Hematopoietic multipotent progenitor cell treated with erythropoietin and hydrocortisone succinate and interleukin-3 and kit ligand, for 8 days (in vitro differentiated cells): ENCODE measurements around the gene RAMP3.
"Not testable (repeated sequence)": the region's sequence is repeated elsewhere in the genome, so short reads cannot be mapped to it uniquely, and the experiment has no call there.

Source experiments
- DNase-seq: peaks from one replicate; pipeline ENCODE4 v3.0.0-alpha.2; 2015

The RAMP3 gene

DNA sequence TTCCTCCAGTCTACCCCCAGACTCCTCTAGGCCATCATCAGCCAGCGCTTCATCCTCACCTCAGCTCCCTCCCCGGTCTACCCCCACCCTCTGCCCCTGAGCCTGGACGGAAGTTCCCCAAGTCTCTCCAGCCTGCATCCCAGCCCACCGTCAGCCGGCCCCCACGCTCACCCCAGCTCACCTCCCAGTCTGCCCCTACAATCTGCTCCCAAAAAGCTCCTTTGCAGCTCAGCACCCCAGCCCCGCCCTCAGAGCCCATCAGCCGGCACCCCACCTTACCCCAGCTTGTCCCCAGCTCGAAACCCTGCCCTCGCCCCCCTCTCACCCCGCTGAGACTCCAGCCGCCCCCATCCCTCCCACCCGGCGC is 322 bp upstream of the RAMP3 start:
- DNase-seq: no peak

DNA sequence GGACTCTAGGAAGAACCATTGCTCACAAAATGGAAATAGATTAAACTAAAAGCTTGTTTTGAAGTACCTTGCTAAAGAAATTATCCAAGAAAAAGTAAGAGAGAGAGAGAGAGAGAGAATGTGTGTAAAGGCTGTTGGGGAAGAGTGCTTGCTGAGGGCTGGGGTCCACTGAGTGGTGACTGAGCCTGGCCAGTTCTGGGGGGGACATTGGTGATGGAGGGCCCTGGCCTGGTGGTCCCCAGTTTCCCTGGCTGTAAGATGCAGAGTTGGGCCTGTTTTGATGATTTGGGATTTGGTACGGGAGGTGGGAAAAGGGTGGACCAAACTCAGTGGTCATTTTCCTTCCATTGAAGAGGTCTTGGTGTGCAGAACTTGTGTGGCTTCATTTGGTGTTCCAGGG is 880 bp downstream of the RAMP3 start:
- DNase-seq: no peak

DNA sequence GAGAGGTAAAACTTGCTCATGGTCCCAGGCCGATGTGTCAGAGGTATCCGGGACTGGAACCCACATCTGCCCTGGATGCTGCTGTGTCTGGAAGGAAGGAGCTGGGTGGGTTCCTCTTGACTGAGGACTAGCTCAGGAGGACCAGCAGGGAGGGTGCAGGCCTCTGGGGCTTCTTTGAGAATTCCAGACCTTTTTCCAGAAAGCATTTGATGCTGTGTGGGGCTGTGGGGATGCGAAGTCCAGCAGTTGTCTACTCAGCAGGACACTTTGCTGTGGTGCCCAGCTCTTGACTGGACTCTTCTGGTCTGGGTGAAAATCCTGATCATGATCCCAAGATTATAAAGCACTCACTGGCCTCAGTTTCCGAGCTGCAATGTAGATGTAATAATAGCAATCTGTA is 1.7 kb downstream of the RAMP3 start:
- no peak for DNase-seq

DNA sequence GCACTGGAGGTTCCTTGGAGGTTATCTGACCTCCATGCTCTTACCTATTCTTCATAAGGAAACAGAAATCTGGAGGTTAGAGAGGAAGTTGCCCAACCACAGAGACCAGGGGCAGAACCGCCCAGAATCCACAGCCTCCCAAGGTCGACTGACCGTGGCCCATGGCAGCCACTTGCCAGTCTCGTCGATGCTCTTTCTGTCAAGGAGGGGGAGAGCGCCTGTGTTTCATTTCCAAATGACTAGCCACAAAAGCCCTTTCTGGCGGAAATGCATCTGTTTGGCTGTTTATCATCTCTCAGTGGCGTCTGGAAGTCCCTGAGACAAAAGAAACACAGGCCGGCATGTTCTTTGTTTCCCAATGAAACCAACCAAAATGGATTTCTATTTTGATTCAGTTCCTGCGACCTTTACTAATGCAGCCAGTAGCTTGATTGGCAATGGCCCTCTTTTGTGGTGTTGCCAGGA is 2.9 kb downstream of the RAMP3 start:
- no peak for DNase-seq

DNA sequence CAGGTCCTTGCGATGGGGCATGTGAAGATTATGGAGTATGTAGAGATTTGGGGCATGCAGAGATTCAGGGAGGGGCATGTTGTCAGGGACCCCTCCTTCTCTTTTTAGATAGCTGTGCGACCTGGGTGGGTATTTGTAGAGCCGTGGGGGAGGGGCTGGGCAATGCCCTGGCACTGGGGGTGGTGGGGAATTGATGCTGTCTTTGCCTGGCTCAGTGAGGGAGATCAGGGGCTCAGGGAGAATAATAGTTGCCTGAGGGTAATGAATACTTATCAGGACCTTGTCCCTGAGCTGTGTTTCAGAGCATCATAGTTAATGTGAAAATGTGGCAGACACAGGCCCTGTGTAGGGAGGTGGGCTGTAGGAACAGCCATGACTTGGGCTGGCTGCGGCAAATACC is 3.5 kb downstream of the RAMP3 start:
- no peak for DNase-seq

DNA sequence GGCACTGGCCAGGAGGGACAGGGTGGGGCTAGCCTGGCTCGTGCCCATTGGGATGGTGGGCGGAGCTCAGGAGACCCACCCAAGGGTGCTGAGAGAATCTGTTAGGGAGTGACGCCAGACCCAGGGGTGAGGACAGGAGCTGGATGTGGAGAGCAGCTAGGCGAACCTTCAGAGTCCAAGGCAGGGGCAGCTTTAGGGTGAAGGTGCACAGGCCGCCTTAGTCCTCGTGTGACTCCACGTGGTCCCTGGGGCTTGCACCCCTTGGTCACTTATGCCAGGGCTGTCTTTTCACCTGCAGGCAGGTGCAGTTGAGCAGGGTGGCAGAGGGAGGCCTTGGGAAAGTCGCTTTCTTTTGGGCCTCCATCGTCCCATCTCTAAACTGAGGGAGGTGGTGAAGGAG is 4.3 kb downstream of the RAMP3 start:
- DNase-seq: no peak

DNA sequence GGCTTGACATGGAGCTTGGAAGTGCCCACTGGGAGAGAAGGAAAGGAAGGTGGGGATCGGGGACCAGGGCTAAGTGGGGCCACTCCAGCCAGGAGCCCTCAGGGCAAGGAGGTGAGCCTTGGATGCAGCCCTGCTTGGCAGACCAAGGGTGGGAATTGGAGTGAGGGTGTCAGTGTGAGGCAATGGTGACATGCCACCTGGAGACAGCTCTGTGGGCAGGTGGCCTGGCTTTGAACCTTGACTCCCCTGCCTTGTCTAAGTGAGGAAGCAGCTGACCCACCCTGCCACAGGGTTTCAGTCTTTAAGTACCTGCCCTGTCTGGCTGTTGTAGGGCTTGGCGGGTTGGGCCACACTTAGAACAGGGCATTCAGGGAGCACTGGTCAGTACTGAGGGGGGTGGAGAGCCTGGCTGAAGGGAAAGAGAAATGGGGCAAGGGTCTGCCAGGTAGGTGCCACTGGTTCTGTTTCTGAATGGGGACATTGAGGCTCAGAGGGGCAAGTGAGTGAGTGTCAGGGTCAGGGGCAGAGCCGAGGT is 4.8 kb downstream of the RAMP3 start:
- no peak for DNase-seq

DNA sequence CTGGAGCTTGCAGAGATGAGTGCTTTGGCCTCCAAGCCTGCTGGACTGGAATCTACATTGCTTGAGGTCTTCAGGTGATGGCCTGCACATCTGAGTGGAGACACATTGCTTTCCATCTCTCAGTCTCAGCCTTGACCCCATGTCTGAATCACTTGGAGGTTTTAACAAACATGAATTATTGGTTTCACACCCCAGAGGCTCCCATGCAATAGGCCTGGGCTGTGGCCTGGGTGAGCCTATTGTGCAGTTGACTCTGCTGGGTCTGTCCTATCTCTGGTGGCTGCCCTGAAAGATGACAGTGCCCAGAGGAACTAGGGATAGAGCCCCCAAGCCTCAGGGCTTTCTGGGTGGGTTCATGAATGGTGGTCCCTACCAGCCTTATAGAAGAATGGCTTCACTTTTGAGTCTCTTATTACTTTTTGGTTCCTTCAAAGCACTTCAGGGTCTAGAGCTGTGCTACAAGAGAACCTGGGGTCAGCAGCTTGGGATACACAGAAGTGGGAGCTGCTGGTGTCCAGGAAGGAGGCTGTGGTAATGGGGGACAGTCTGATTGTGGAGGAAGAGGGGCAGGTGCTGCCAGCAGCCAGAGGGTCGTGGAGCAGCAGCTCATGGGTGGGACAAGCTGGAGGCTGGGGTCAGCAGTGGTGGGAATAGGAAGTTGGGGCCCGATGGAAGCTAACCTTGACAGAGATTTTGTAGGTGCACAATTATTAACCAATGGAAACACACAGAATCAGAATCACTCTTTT is 5.5 kb downstream of the RAMP3 start:
- DNase-seq: no peak

DNA sequence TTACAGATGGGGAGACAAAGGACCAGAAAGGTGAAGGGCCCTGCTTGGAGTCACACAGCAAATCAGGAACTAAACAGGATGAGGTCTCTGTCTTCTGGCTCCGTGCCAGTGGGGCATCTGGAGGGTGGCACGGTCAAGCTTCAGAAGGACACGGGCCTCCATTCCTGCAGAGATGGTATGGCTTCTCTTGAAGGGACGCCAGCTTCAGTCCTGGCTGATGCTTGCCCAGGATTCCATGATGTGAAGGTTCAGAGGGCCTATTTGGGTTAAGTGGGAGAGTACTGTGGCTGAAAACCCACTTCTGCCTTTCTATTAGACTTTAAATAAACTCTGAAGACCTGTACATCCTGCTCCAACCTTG is 6.1 kb downstream of the RAMP3 start:
- DNase-seq: no peak

DNA sequence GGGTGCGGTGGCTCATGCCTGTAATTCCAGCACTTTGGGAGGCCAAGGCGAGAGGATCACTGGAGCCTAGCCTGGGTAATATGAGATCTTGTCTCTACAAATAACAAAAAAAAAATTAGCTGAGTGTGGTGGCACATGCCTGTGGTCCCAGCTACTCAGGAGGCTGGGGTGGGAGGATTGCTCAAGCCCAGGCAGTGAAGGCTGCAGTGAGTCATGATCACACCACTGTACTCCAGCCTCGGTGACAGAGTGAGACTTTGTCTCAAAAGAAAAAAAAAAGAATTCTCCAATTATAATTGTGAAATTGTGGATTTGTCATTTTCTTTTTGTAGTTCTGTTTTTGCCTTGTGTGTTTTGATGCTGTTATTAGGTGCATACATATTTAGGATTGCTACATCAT is 6.7 kb downstream of the RAMP3 start:
- not testable (repeated sequence) for DNase-seq

DNA sequence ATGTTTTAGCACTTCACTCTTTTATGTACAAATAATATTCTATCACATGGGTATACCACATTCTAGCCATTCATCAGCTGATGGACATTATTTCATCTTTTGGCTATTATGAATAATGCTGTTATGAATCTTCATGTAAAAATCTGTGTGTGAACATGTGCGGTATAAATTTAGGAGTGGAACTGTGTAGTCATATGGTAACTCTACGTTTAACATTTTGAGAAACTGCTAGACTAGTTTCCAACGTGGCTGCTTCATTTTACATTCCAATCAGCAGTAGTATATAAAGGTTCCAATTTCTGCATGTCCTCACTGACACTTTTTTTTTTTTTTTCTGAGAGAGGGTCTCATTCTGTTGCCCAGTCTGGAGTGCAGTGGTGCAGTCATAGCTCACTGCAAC is 8.3 kb downstream of the RAMP3 start:
- DNase-seq: no peak

DNA sequence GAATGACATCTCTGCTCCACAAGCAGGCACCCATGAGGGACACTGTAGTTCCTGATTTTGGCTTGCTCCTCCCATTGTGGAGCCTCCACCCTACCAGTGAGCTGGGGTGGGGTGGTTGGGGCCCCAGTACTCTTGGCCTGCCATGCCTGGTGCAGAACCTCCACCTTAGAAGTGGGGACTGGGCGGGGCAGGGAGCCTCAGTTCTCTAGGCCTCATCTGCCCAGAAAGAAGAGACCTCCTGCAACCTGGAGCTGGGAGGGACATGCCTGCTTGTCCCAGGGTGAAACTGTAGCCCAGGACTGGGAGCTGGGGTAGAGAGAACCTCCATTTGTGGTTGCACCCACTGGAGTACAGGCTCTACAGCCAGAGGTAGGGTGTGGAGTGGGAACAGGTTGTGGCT is 14.4 kb downstream of the RAMP3 start:
- no peak for DNase-seq

DNA sequence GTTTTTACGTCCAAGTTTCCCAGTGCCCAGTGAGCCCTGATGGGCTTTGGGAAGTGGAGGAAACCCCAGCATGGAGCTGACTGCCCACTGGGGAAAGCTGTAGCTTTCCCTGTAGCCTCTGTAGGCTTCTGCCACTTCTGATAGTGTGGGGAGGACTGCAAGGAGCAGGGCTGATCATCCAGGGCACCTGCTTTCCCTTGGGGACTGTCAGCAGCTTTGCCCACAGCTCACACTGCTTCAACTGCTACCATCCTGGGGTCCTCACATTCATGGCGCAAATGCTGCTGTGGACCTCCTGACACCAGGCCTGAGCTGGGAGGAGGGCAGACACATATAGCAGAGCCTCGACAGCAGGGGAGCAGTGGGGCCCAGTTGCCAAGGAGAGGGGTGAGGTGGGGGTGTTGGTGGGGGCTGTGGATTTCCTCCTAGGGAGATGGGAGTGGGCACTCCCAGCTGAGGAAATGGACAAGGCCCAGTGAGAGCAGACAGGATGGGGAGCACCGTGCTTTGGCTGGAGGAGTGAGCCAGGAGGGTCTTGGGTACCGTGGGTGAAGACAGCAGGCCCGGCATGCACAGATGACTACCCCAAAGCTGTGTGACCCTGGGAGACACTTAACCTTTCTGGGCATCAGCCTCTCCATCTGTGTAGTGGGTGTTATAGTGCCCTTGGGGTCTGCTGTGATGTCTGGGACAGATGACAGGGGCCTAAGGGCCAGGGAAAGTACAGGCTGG is 16.2 kb downstream of the RAMP3 start:
- DNase-seq: no peak

DNA sequence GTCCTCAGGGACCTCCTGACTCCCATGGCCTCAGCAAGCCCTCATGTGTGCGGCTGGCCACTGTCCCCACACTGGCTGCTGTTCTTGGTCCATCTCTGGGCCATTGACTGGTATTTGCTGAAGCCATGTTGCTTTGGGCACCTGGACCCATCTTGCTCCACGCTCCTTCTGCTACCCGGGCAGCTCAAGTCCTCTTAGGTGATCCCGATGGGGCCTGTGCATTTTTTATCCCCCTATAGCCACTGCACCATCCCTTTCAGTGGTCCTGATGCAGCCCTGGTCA is 16.7 kb downstream of the RAMP3 start:
- DNase-seq: no peak

DNA sequence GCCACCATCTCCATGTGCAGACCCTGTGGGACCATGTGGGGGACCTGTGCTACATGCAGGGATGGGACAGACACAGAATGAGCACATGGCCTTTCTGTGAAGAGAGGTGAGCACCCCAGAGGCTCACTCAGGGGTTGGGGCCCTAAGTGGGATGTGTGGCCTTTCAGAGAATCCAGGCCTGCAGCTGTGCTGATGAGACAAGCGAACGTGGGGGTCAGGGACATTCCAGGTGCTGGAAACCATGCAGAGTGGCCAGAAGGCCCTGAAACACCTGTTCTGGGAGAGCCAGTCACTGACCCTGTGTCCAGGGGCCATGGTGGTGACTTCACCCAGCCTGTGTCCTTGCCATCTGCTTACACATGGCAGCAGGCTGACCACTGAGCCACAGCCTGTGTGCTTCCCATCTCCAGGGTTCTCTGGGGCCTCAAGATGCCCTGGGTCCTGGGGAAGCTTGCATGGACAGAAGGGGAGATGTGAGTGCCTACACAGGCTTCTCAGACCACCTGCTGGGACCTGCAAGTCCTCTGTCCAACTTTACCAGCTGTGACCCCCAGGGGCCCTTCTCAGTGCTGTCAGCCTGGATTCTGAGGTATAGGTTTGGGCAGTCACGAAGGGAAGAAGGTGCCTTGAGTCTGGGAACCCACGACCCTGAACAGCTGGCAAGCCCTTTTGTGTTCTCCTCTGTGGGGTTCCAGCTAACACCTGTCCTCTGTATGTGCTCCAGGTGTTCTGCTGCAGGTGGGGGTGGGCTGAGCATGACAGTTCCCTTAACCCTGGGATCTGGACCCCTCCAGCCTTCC is 17.6 kb downstream of the RAMP3 start:
- no peak for DNase-seq

DNA sequence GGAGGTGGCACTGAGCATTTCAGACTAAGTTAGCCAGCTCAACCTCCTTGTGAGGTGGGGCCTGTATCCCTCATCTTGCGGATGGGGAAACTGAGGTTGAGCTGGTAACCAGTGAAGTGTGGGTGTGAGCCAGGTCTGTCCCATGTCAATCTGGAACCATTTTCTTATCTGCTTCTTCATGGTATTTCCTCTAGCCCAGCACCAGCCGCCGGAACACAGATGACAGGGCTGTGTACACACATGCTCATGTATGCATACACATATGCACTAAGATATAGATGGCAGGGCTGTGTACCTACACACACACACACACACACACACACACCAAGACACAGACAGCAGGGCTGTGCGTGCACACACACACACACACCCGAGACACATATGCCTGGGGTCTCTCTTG is 18.5 kb downstream of the RAMP3 start:
- no peak for DNase-seq

DNA sequence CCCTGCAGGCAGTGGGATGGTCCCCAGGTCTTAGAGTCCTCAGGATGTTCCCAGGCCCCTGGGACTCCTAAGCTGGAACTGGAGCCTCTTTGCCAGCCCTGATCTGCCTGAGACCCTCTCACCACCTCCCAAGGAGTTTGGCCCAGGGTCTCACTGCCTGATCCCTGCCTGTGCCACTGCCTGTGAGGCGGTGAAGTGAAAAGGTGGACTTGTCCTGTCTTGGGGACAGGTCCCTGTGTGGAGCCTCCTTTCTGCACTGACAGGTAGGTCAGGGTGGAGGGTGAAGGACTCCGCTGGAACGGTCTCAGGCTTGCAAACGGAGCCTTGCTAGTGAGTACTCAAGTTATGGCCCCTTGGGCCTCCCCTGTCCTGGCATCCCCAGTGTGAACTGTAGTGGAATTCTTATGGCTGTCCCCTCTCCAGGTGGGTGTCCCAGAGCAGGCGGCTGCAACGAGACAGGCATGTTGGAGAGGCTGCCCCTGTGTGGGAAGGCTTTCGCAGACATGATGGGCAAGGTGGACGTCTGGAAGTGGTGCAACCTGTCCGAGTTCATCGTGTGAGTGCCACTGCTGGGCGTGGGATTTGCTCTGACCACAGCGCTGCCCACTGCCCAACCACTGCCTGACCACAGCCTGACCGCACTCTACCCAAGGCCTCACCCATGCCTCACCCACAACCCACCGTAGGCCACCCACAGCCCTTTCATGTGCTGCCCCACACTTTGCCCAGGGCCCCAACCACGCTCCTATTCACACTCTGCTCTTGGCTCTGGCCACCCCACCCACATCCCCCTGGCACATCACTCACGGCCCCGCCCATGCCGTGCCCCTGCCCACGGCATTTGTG is 19.5 kb downstream of the RAMP3 start:
- no peak for DNase-seq

DNA sequence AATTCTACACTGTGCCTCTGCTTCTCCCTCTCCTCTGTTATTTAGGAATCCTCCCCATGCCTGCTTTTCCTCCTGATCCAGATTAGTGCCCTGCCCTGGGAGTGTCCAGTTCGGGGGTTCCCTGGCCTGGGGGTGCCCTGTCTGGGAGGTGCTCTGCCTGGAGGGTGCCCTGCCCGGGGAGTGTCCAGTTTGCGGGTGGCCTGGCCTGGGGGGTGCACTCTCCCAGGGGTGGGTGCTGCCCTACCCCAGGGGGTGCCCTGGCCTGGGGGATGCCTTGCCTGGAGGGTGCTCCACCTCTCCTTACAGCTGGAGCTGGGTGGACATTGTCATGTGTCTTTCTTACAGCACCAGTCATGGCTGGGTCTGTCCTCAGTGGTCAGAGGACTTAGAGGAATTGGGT is 20.2 kb downstream of the RAMP3 start:
- DNase-seq: no peak

DNA sequence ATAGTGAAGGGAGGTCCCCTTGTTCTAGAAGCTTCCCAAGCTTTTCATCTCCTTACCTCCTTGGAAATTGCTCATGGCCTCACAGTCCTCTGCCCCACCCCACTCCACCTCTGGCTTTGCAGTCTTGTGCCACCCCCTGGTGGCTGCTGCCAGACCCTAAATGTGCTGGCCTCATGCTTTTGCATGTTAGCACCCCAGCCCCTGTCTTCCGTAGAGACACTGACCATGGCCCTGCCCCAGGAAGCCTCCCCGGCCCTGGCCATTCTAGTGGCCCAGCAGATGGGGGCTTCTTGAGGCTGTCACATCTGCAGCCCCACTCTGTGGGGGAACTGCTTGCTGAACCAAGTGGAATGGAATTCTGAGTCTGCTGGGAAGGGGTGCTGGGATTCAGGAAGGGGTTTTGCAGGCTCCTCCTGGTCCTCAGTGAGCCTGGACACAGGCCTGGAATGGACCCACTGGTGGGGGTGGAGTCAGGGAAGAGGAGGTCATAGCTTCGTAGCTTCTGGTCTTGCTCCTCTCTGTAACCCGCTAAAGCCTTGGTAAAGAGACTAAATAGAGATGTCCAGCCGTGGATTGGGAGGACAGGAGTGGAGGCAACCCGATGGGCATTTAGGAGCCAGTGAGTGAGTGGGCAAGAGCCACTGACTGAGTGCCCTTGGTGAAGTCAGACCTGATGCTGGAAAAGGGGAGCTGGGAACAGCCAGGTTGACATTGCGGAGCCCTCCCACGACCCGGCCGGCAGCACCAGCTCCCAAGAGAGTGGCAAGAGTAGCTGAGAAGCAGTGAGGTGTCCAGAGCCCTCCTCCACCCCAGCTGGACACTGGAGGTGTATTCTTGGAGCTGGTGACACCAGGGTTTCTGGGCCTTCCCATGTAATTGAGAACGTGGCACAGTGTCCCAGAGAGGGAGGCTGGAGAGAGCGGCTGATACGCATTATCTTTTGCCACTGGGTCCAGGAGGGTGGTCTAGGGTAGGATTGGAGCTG is 20.9 kb downstream of the RAMP3 start:
- peak; percentile 46 for DNase-seq

DNA sequence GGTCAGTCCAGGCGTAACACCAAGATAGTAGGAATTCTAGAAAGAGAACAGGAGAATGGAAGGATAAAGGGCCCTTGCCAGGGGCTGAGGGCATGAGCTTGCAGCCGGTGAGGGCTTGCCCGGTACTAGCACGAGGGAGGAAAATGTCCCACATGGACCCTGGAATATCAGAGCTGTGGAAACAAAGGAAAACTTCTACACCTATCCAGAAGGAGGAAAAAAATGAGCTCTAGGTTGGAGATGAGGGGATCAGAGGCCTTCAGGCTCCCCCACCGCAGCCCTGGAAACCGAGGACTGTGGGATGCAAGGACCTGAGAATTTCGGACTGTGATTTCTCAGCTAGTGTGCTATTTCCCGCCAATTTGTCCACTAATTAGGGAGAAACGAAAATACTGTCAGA is 22.1 kb downstream of the RAMP3 start:
- no peak for DNase-seq

DNA sequence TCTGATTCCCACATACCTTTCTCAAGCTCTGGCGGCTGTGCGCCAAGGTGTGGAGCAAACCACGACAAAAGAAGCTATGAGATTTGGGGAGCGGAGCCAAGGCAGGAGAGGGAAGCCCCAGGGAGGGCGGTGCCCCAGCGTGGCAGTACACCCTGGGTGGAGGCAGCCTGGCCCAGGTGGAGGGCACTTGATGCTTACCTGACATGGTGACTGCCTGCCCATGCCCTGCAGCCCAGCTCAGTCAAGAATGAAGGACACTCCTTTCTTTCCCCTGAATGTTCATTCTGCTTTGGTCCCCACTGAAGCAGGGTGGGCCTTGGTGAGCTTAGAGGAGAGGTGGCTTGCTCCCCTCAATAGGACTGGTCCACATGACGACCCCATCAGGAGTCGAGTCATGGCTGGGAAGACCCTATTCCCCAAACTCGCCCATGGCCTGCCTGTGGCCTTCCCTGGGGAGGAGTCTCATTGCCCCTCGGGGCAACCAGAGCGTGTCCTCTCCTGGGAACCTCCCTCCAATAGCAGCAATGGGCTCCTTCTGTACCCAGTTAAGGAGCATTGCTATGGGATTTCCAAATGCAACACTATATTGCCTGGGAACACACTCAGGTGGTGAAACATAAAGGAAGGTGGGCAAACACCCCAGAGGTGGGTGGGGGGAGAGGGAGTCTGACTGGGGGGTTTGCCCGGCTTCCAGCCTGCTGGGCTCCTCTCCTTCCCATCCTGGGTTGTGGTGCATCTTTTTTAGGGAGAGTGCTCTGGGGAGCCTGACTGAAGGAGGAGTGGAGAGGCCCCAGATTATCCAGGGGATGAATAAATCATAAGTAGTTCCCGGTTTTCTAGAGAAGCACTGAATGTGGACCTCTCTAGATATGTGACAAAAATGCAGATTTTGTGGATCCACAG is 22.7 kb downstream of the RAMP3 start:
- DNase-seq: no peak
